Cerebellar cortex (tissue), 1 donor: ENCODE data around the gene CTNND2.

ENCODE experiments used
- DNase-seq: peaks from one replicate; pipeline ENCODE4 v3.0.0-alpha.2; 2015; ENCODE audit warnings: low spot score

CTNND2 gene

GRCh38 chr5:11252075-11252474, 652.2 kb downstream of the CTNND2 start:
- no peak for DNase-seq

- DNase-seq, result no peak
Observed at GRCh38 chr5:11251247-11251646, 653.0 kb downstream of the CTNND2 start.

GRCh38 chr5:11248966-11249365, 655.3 kb downstream of the CTNND2 start:
- DNase-seq, result no peak

- no peak for DNase-seq
Observed at GRCh38 chr5:11247224-11247623, 657.0 kb downstream of the CTNND2 start.

GRCh38 chr5:11240293-11241190, 663.7 kb downstream of the CTNND2 start:
- no peak for DNase-seq

- DNase-seq, result no peak
Observed at GRCh38 chr5:11239261-11240015, 664.8 kb downstream of the CTNND2 start.

- DNase-seq, result no peak
Observed at GRCh38 chr5:11234501-11234911, 669.7 kb downstream of the CTNND2 start.

GRCh38 chr5:11230890-11231289, 673.4 kb downstream of the CTNND2 start:
- no peak for DNase-seq

- peak; percentile 19 for DNase-seq
Observed at GRCh38 chr5:11227064-11227463, 677.2 kb downstream of the CTNND2 start.

- DNase-seq, result no peak
Observed at GRCh38 chr5:11224436-11225187, 679.6 kb downstream of the CTNND2 start.

- no peak for DNase-seq
Observed at GRCh38 chr5:11222169-11222568, 682.1 kb downstream of the CTNND2 start.

- no peak for DNase-seq
Observed at GRCh38 chr5:11214864-11215644, 689.2 kb downstream of the CTNND2 start.

GRCh38 chr5:11212706-11213105, 691.5 kb downstream of the CTNND2 start:
- no peak for DNase-seq

GRCh38 chr5:11197726-11198125, 706.5 kb downstream of the CTNND2 start:
- peak; percentile 73 for DNase-seq

GRCh38 chr5:11191673-11192072, 712.6 kb downstream of the CTNND2 start:
- no peak for DNase-seq

GRCh38 chr5:11182441-11183080, 721.7 kb downstream of the CTNND2 start:
- DNase-seq, result peak; percentile 31

- DNase-seq, result no peak
Observed at GRCh38 chr5:11181940-11182339, 722.3 kb downstream of the CTNND2 start.

GRCh38 chr5:11180890-11181289, 723.4 kb downstream of the CTNND2 start:
- no peak for DNase-seq

GRCh38 chr5:11177999-11178711, 726.1 kb downstream of the CTNND2 start:
- DNase-seq, result no peak

GRCh38 chr5:11174591-11174990, 729.7 kb downstream of the CTNND2 start:
- DNase-seq, result no peak
